NCI-H2107 (cell line): ENCODE data around the gene HS6ST2.

Experiments used
- DNase-seq: peaks from one replicate; lab custom pipeline; 2025; lab: John Stamatoyannopoulos, UW

HS6ST2 gene

GRCh38 chrX:132843363-132843762, 115.1 kb downstream of the HS6ST2 start:
- DNase-seq, result no peak

DNA sequence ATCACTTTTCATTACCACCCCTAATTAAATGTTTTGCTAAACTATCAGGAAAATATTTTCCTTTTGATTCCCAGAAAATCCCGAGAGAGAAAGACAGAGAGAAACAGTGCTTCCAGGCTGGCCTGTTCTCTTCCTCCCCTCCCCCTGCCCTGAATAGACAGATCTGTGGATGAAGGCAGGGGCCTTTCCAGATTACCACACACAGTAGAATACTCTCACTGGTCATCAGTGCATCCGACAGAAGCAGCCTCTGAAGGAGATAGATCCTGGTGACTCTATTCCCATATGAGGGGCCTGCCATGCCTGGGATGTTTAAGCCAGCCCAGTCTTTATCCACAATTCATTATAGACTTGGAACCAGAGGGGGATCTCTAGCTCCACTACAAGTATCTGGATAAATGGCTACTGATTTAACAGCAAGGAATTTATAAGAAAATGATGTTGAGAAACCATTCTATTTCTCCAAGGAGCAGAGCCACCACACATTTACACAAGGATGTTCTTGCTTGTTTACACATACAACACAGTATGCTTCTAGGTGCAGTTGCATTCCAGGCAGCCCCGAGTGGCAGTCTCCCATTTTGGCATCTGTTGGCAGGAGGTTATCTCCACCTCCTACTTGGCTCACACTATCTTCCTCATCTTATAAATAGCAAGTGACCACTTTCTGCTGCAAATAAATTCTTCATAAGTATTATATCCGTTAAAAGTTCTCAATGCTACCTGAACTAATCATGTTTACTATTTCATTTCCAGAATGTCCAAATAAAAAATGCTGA, 115.8 kb downstream of the HS6ST2 start:
- no peak for DNase-seq

GRCh38 chrX:132837967-132838366, 120.5 kb downstream of the HS6ST2 start:
- no peak for DNase-seq

DNA sequence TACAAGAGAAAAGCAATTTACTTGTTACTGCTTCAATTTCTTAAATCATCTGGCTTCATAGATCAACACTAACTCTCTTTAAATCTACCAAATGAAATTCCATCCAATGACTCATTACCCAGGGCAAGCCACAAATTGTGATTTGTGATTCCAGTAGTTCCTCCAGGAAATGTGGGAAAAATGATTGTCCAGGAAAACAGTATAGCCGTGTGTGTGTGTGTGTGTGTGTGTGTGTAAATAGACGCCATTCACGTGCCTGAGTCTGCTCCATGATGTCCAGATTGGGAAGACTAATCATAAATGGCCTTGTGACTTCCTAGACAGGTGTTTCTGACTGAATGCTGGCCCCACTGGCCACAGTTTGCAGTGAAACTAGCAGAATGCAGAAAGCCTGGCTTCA, 121.3 kb downstream of the HS6ST2 start:
- DNase-seq, result no peak

DNA sequence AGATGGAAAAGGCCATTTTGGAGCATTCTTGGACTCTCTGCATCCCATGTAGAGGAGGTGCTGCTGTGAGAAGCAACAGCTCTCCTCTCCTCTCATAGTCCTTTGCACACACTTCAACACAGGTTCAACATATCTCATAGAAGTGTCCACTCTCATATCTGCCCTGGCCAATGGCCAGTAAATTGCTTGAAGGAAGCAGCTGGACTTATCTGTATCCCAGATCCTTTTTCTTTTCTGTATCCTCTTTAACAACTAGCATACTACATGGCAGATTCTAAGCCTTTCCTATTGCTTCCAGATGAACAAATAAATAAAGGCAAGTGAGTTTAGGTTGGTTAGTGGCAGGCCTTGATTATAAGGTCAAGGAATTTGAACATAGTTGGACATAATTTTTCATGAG, 122.0 kb downstream of the HS6ST2 start:
- DNase-seq, result no peak

- DNase-seq, result no peak
Measured at GRCh38 chrX:132834741-132835140, 123.7 kb downstream of the HS6ST2 start.

DNA sequence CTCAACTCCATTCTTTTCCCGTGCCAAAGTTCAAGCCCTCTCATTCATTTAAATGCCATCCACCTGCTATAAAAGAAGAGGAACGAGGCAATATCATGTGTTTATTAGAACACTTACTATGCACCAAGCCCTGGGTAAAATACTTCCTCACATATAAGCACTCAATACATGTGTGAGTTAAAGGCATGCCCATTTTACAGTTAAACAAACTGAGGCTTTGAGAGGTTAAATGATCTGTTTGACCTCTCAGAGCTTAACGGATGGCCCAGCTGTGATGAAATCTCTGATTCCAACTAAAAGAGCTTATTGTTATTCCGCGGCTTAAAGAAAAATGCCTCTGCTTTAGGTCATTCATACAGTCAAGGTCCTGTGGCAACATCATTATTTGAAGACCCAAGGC, 124.3 kb downstream of the HS6ST2 start:
- no peak for DNase-seq

DNA sequence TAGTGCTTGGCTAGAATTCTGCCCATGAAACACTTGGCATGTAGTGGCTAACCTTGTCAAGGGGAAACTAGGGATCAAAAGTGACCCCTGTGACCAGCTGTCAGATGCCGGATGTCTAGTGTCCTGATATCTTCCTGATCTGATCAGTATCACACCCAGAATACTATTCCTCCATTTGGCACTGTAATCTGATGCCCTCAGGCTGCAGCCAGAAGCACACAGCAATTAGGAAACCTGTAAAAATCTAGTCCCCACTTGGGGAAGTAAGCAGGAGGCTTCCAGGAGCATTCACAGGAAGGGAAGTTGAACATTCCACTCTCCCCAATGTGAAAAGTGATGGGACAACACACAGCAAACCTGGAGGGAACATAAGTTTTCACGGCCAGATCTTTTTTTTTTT, 125.1 kb downstream of the HS6ST2 start:
- DNase-seq, result no peak

GRCh38 chrX:132831336-132831973, 127.0 kb downstream of the HS6ST2 start:
- no peak for DNase-seq

GRCh38 chrX:132822634-132823012, 135.8 kb downstream of the HS6ST2 start:
- no peak for DNase-seq

GRCh38 chrX:132821974-132822633, 136.3 kb downstream of the HS6ST2 start:
- no peak for DNase-seq

DNA sequence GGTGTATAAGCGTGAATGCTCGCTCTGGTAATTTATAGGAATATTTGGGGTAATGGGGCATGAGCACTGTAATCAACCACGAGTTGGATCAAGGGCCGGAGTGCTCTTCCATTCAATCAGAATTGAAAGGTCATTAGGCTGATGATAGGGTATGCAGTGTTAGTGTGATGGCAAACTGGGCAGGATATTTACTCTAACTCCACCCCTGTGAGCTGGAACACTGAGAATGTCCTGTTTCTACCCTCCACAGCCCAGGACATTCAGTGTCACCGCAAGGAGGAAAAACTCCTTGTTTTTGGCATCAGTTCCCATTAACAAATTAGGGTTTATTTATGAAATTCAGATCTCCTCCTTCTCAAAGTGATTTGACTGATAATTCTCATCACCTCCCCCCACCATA, 137.8 kb downstream of the HS6ST2 start:
- DNase-seq, result no peak

DNA sequence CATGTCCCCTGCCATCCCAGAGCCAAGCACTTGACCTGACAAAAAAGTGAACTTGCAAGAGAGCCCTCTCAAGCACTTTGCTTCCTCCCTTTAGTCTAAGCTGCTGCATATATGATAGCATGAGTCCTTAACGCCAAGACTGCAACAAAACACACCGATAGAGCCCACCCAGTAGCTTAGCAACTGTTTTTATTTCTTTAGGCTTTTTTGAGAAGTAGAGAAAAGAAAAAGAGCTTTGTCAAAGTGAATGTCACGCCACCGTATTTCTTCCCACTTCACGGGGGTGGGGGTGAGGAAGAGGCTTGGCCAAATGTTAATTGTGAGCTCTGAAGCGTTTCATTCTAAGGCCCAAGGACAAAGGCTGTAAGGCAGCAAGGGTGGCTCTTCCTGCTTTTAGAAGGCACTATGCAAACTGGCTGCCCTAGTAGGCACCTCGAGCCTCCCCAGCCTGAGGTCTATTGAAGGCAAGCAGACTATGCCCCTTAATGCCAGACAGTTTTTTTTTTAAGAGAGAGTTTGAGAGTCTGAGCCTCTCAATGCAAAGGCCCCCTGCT, 138.6 kb downstream of the HS6ST2 start:
- no peak for DNase-seq

DNA sequence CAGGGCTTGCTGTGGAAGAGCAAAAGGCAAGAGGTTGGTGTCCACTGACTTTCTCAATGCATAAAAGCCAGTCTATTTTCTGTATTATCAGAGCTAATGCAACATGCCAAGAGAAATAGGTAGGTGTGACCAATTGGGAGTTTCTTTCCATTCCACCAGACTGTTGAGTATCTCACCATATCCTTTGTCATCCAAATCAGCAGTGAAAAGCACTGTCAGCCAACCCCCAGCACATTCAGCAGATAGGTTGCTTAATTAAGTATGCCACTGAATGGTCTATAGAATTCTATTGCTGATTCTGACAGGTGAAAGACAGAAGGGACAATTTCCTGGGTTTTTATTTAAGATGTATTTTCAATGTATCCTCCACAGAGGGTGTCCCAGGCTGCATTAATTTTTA, 139.8 kb downstream of the HS6ST2 start:
- DNase-seq, result no peak

- no peak for DNase-seq
Measured at GRCh38 chrX:132815643-132816042, 142.8 kb downstream of the HS6ST2 start.

- DNase-seq, result no peak
Measured at GRCh38 chrX:132810964-132811712, 147.3 kb downstream of the HS6ST2 start.

- DNase-seq, result no peak
Measured at GRCh38 chrX:132810488-132810887, 147.9 kb downstream of the HS6ST2 start.

- DNase-seq, result no peak
Measured at GRCh38 chrX:132809581-132809980, 148.8 kb downstream of the HS6ST2 start.

DNA sequence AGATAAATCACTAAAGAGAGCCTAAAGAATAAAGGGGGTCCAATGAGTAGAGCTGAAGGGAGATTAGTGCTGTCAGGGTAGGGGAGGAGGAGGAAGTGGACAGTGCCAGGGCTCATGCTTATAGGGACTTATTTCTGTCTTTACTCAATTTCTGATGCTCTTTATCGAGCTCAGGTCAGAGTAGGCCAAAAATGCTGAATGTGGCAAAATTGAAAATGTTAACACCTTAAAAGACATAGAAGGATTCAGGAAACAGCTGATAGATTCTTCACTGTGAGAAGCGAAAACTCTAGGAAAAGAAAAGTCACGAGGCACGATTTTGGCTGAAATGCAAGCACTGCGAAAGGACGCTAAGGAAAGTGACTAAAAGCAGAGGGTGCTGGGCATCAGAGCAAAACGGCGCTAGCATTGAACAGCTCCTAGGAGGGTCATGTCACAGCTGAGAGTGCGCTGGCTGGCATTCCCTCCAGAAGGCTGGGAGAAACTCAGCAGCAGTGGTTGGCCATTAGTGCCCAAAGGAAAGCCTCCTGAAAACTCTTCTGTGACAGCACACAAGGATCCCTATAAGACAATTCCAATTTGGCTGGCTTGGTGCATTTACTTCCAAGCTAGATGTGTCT, 150.9 kb downstream of the HS6ST2 start:
- no peak for DNase-seq

DNA sequence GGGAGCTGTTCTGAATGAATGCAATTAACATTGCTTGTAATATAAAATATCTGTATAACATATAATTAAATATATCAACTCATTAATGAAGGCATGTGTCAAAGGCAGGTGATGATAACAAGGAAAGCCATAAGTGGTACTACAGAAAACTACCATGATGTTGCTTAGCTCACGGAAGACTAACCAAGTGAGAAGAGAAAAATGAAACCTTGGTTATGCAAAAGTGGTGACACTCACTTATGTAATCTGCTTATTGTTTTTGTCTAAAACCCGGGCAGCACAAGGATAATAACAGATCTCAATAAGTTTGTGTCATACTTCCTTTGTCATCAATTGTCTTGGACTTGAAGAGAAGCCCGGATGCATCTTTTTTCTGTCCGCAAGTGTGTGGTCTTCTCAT, 156.4 kb downstream of the HS6ST2 start:
- no peak for DNase-seq

DNA sequence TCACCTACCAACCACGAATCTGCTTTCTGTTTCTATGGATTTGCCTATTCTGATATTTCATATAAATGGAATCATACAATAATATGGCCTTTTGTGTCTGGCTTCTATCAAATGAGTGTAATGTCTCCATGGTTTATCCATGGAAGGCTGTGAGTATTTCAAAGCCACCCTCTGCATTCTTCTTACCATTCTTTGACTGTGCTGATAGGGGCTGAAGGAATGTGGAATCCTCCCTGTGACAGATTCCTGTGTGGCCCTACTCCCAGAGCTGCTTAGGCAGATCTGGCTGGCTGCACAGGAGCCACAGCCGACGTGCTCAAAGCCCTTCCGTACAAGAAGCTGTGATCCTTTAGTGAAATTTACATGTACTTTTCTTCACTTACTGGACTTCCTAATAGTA, 163.2 kb downstream of the HS6ST2 start:
- DNase-seq, result no peak

DNA sequence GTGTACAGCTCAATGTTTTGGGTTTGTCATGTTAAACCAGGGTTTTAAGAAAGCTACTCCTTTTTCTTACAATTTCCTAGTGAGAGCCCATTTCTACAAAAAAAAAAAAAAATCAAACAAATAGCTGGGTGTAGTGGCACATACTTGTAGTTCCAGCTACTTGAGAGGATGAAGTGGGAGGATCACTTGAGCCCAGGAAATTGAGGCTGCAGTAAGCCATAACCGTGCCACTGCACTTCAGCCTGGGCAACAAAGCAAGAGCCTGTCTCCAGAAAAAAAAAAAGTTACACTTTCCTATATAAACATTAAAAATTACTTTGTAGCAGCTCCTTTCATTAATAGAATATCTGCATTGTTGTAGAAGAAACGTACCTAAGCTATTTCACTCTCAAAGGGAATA, 166.7 kb downstream of the HS6ST2 start:
- no peak for DNase-seq
